Hematopoietic multipotent progenitor cell treated with erythropoietin and hydrocortisone succinate and interleukin-3 and kit ligand, for 17 days (in vitro differentiated cells): Measurements from ENCODE around the gene TANC1.
"Not testable (repeated sequence)": the region's sequence is repeated elsewhere in the genome, so short reads cannot be mapped to it uniquely, and the experiment has no call there.

Experiments
- DNase-seq: peaks from one replicate; pipeline ENCODE4 v3.0.0-alpha.2; 2015; ENCODE audit warnings: low spot score

The TANC1 gene

GRCh38 chr2:159089543-159089942, 121.1 kb downstream of the TANC1 start:
- no peak for DNase-seq

- DNase-seq = no peak
Observed at GRCh38 chr2:159090514-159091201, 122.2 kb downstream of the TANC1 start.

GRCh38 chr2:159091381-159091780, 122.9 kb downstream of the TANC1 start:
- DNase-seq = no peak

DNA sequence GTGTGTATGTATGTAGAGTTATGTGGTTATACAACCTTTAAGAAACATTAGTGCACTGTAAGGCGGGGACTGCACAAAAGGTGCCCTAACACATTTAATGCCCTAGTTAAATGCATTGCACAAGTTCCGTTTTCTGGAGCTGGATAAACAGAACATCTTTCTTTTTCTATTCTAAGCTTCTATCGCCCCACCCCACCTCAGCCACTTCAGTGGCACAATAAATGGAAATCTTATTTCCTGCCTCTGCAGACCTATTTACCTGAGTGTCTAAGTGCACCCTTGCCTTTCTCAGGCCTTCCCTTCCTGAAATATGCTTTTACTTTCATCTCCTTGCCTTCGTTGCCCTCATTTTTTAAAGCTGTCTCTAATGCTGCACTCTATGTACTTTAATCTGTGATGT, 123.5 kb downstream of the TANC1 start:
- no peak for DNase-seq

DNA sequence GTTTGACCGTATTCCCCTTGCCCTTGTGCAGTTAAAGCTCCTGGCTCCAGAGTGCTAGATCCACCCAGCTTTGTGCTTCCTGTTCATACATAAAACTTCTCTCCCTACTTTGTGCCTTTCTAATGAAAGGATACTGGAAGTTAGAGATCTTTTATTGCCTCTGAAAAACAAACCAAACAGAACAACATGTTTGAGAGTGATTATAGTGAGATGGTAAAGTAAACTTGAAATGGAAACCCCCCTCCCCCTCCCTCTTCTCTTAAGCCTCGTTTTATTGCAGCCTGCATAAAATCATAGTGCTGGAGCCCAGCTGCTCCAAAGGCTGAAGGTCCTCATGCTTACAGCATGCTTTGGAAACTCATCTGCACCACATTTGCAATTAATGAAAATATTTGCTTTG, 125.1 kb downstream of the TANC1 start:
- DNase-seq = no peak

GRCh38 chr2:159094173-159094737, 125.8 kb downstream of the TANC1 start:
- DNase-seq = no peak

GRCh38 chr2:159095813-159096212, 127.4 kb downstream of the TANC1 start:
- DNase-seq = no peak

- DNase-seq = not testable (repeated sequence)
Observed at GRCh38 chr2:159096302-159096855, 127.9 kb downstream of the TANC1 start.

DNA sequence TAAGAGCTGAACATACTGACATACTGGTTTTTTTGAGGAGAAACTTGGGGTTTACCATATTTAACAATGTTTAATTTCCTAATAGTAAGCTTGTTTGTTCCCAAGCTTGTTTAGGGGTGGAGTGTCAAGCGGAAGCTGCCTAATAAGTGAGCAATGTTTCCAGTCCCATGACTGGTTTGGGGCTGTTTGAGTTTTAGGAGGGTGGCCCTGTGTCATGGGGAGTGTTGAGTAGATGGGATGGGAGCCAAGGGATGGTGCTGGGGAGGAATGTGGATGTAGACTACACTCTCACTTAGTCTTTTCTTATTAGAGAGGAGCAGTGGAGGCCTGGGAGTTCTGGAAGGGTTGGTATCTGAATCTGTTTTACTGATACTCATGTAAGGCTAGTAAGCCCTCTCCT, 128.5 kb downstream of the TANC1 start:
- no peak for DNase-seq

DNA sequence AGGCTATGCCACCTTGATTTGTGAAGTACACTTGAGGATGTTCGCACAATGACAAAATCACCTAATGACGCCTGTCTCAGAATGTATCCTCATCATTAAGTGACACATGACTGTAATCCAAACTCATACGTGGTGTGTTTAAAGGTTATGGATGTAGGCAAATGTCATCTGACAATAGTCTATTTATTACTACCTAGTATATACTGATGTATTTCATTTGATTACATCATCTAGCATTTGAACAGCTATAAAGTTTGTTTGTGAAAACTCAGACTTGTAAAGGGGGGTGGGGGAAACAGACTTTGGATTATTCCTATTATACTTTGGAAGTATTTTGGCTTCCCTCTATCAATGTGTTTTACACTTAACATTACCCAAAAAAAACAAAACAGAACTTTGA, 129.9 kb downstream of the TANC1 start:
- no peak for DNase-seq

GRCh38 chr2:159098921-159099411, 130.5 kb downstream of the TANC1 start:
- DNase-seq = no peak

DNA sequence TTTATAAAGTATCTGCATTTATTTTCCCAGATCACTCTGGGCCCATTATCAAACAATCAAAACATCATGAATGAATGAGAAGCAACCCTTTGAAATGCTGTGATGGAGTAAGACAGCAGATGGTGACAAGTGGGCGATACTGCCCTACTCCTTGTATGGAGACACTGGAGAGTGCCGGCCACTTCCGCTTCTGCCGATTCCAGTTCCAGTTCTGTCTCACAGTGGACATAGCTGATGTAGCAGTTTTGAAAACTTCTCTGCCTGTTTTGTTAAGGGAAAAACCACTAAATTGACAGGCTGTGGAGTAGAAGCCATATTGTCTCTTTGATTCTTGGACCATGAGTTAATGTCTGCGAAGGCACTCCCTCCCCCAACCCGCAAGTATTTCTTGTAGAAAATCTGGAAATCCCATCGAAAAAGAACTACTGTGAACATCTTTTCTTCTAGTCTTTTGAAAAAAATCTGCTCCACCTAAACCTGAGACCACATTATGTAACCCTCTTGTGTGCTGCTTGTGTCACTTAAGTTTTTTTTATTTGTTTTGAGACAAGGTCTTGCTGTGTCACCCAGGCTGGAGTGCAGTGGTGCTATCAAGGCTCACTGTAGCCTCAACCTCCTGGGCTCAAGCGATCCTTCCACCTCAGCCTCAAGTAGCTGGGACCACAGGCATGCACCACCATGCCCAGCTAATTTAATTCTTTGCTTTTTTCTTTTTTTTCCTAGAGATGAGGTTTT, 133.5 kb downstream of the TANC1 start:
- no peak for DNase-seq

GRCh38 chr2:159103411-159103810, 135.0 kb downstream of the TANC1 start:
- no peak for DNase-seq

DNA sequence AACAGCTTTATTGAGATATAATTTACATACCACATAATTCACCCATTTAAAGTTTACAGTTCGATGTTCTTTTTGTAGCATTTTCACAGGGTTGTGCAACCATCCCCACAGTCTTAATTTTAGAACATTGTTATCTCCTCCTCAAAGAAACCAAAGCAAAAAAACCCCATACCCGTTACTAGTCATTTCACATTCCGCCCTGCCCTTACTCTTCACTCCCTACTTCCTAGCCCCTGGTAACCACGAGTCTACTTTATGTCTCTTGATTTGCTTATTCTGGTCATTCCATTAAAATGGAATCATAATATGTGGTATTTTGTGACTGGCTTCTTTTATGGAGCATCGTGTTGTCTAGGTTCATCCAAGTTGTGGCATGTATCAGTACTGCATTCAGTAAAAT, 137.7 kb downstream of the TANC1 start:
- no peak for DNase-seq

DNA sequence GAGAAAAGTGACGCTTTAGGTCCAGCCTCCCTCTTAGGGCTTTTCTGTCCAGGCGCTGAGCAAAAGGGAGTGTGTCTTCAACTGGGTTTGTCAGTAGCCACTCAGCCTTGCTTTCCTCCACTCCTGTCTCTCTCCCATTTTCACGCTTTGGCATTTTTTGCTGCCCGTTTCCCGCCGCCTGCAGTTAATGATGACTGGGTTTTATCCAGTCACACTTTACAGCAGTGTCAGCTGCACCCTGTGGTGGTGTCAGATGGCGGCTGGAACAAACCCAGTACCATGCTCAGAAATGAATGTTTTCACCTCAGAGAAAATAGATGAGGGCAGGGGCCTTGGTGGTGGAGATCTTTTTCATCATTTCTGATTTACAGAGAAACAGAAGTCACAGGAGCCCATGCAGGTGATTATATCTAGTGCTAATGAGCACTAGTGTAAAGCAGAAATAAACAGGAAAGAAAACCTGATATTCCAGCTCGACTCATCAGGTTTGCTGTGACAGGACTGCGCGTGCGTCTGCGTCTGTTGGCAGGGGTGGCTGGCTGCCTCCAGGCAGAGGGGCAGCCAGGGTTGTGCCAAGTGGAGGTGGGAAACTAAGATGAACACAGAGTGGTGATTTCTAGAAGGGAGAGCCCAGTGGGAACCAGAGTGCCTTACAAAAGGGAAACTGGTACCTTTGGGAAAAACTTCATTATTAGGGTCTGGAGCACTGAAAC, 139.9 kb downstream of the TANC1 start:
- no peak for DNase-seq

DNA sequence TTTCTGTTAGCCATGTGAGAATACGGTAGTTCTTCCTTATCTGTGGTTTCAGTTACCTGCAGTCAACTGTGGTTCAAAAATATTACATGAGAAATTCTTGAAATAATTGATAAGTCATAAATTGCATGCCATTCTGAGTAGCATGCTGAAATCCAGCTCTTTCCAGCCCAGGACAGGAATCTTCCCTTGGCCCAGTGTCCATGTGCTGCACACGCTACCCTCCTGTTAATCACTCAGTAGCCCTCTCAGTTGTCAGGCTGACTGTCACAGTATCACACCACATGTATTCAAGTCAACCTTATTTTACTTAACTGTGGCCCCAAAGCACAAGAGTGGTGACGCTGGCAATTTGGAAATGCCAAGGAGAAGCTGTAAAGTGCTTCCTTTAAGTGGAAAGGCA, 141.1 kb downstream of the TANC1 start:
- DNase-seq = no peak

DNA sequence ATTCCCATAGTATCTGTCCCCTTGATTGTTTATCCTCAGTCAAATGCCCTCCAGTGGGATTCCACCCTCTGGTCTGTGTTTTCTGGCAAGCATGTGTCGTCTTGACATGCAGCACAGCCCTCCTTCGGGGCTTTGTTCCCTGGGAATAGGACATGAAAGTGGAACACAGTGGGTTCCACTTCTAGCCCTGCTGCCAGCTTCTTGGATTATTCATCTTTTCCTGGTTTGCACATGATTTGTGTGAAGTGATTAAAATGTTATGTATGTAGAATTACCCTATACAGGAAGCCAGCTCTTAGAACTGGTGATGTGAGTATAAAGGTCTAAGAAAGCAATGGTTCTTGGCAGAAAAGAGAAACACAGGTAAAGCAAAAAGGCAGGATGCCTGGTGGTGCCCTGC, 142.3 kb downstream of the TANC1 start:
- no peak for DNase-seq

- DNase-seq = no peak
Observed at GRCh38 chr2:159111346-159111927, 143.0 kb downstream of the TANC1 start.

- DNase-seq = no peak
Observed at GRCh38 chr2:159114835-159115234, 146.4 kb downstream of the TANC1 start.

DNA sequence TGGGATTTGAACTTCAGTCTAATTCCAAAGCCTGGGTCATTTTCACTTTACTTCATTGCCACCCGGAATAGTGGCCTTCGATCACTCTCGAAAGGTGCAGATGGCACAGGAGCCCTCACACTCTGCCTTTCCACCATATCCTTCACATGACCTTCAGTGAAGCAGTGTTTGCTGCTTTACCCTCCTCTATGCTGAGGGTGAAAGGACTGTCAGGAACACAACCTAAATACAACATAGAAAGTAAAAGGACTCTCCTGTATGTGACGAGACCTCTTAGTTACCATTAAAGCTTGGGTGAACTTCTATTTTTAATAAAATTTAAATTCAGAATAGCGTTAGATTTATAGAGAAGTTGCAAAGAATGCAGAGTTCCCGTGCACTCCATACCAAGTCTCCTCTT, 148.5 kb downstream of the TANC1 start:
- no peak for DNase-seq

- no peak for DNase-seq
Observed at GRCh38 chr2:159117658-159118057, 149.2 kb downstream of the TANC1 start.
